Activated CD4-positive, alpha-beta T cell treated with anti-CD3 and anti-CD28 coated beads for 24 hours (primary cell): ENCODE measurements around the gene KCNK7.

Source experiments
- DNase-seq, 2 donors: peaks; one replicate each; pipeline ENCODE4 v3.0.0-alpha.2; 2020; ENCODE audit warnings: low read depth in 2 of 2

KCNK7 gene

GRCh38 chr11:65611758-65612603, 16.4 kb upstream of the KCNK7 start:
- DNase-seq: no peak

DNA sequence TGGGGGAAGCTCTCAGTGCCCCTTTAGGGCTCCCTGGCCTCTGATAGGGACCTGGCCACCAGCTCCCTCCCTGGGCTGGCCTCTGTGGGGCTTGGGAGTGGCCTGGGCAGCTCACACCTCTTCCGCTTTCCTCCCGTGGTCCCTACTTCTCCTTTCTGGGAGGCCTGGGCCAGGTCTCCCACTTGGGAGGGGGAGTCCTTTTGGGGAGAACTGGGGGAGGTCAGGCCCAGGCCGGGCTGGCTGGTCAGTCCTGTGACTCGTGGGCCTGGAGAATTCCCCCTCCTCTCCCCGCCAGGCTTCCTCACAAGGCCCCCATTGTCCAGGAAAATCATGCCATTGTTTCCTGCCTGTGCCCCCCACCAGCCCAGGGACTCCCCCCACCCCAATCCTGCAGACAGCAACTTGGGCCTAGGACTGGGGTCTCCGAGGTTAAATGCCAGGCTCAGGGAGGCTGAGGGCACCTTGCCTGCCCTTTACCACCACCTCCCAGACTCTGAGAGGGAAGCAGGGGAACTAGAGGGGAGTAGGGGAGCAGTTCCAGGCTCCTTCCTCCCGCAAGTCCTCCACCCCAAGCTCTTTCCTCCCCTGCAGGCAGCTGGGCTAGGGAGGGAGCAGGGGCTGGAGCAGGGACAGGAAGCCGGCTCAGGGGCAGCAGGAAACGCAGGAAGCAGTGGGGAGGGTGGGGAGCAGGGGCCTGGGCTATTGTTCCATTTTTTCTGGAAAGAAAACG, 15.6 kb upstream of the KCNK7 start:
- DNase-seq: no peak

DNA sequence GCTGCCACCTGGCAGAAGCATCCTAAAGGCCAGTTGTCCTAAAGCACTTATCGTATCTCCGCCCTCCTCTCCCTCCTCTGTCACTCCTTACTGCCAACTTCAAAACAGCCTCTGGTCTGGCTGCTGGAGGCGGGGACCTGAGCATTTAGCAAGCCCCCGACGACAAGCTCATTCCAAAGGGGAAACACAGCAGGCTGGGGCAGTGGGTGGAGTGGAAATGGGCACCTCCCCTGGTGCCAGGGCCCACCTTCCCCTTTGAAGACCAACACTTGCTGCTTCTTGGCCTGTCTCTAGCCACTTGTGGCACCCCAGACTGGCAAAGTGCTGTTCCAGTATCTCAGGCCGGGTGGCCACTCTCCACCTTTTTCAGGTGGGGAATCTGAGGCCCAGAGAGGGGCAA, 14.8 kb upstream of the KCNK7 start:
- DNase-seq: no peak

- DNase-seq: no peak
Observed at GRCh38 chr11:65609665-65610064, 14.1 kb upstream of the KCNK7 start.

- no peak for DNase-seq
Observed at GRCh38 chr11:65609229-65609628, 13.6 kb upstream of the KCNK7 start.

DNA sequence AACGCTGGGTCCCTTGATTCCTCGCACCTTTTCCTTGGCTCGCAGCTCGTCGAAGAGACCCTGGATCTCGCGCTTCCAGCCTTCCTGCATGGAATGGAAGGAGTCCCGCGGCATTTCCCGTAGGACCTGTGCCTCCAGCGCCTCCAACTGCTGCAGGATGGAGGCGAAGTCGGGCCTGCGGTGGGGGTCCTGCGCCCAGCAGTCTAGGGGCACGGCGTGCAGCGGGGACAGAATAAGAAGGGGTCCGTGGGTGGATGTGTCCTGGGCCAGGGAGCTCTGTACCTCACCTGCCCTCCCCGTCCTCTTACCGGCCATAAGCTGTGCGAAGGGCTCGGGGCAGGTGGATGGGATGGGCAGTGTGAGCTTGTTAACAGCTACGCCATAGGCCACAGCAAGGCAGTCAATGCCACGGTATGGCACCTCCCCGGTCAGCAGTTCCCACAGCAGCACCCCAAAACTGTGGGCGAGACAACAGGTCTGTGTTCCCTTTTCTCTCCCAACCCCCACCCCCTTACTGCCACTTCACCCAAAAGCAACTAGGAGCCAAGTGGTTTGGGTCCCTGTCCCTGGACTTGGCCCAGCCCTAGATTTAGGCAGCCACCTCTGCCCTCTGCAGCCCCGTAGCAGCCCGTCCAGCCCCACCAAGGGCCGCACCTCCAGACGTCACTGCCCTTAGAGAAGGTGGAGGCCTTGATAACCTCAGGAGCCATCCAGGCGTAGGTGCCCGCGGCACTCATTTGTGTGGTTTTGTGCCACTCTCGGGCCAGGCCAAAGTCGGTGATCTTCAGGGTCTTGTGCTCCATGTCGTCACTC, 12.2 kb upstream of the KCNK7 start:
- DNase-seq: no peak

- DNase-seq: no peak
Observed at GRCh38 chr11:65606876-65607613, 11.4 kb upstream of the KCNK7 start.

DNA sequence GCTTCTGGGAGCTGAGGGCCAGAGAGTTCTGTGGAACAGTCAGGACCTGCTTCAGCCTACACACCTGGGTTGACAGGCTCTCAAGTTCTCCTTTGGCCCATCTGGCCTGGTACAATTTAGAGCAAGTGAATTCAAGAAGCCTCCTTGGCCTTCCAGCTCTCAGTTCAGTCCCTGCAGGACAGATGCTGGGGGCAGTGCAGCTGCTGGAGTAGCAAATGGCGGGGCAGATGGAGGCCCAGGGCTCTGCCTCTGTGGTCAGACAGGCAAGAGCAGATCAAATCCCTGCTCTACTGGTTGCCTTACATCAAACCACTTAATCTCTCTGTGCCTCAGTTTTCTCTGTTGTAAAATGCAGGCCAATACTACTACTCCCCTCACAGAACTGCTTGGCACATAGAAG, 8.7 kb upstream of the KCNK7 start:
- DNase-seq: no peak

DNA sequence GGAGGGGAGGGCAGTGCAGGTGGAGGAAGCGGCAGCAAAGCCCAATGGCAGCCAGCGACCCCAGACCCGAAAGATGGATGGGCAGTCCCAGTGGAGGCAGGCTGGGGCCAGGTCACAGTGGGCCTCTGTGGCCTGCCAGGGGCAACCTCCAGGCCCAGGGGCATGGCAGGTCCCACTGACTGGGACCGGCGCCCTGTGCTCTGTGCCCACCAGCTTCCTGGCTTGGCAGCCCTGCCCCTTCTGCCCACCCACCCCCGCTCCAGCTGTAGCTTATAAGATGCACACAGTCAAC, 4.3 kb upstream of the KCNK7 start:
- no peak for DNase-seq

- DNase-seq: no peak
Observed at GRCh38 chr11:65599216-65599954, 3.8 kb upstream of the KCNK7 start.

- no peak for DNase-seq
Observed at GRCh38 chr11:65598258-65598699, 2.7 kb upstream of the KCNK7 start.

DNA sequence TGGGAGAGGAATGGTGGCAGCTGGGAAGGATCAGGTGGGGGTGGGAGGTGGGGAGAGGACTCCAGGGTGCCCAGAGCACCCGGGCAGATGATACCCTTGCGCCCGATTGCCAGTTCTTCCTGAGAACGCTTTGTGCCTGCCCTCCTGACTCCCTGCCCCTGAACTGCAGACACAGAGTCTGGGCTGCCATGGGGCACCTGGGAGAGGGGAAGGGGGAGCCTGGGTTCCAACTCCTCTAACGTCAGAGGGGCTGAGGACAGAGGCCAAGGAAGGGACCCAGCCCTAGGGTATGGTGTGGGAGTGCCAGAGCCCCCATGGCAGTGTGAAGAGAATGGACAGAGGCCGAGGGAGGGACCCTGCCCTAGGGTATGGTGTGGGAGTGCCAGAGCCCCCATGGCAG, 920 bp upstream of the KCNK7 start:
- no peak for DNase-seq

GRCh38 chr11:65595131-65595530, 469 bp downstream of the KCNK7 start:
- no peak for DNase-seq

DNA sequence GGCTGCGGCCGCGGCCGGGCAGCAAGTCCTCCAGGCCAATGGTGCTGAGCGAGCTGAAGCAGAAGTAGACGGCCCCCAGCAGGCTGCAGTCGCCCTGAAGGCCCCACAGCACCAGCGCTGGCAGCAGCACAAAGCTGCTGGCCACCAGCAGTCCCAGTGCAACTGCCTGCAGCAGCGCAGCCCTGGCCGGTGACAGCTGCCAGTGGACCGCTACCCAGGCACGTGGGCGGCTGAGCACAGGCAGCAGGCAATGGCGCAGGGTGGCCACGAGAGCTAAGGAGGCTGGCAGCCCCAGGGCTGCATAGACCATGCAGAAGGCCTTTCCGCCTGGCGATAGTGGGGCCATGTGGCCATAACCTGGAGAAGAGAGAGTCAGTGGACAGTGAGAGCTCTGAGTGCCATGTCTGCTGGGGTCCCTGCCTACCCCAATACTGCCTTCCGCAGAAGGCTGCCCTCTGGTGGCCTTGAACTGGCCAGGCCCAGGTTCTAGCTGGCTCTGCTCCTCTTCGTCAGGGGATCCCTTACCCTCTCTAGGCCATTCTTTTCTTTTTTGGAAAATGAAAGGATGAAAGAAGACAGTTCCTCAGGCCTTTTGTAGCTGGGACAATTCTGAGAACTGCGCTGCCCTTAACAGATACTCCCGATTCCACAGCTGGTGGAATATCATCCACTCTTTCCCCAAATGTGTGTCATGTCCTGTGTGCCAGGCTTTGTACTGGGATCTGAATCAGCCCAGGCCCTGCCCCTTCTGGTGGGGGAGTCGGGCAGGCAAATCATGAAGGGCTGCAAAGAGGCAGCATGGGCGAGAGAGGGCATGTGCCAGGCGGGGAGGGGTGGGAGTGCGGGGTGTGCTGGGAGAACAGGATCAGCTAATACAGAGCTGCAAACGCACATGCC, 1.8 kb downstream of the KCNK7 start:
- DNase-seq: no peak

DNA sequence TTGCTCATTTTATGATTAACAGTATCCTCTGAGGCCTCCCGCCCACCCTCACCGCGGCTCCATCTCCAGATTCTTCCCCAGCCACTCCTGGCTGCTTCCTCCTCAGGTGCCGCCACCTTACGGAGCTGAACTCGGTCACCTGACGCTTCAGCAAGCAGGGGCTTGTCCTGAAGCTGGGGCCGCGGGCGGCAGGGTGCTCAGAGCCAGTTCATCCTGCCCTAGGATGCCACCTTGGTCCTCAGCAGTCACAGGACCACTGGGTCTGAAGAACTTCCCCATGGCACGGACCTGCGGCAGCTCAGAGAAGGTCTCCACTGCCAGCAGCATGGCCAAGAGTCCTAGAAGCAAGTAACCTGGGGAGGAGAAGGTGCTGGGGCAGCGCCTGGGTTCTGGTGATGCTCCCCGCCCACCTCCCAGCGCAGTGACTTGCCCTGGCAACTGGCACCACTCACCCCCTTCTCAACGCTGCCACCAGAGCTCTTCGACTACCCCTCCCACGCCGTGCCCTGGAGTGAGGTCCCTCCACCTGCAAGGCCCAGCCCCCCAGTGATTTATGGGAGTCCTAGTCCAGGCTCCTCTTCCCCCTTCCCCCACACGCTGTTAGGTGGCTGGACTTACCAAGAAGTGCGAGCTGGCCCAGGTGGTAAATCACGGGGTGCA, 2.6 kb downstream of the KCNK7 start:
- no peak for DNase-seq

GRCh38 chr11:65591939-65592857, 3.4 kb downstream of the KCNK7 start:
- no peak for DNase-seq

DNA sequence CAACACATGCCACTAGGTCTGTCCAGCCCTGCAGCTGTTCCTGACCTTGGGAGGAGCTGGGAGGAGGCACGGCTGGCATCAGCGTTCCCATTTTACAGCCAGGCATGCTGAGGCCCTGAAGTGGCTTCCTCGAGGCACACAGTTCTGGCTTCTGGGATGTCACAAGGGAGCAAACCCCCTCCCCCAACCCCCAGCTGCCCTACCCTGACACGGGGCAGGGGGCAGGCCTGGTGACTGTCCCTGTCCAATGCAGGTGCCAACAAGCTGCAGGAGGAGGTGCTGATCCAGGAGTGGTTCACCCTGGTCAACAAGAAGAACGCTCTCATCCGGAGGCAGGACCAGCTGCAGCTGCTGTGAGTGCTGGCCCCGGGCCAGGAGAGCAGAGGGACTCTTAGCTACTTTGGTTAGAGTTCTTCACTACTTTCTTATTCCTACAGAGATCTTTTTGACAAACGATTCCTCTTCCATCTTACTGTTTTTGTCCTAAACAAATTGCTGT, 5.3 kb downstream of the KCNK7 start:
- DNase-seq: no peak
